NCI-H2107 (cell line): ENCODE data around the gene CLCA1.

Source experiments
- DNase-seq: peaks from one replicate; lab custom pipeline; 2025; lab: John Stamatoyannopoulos, UW

Gene CLCA1

DNA sequence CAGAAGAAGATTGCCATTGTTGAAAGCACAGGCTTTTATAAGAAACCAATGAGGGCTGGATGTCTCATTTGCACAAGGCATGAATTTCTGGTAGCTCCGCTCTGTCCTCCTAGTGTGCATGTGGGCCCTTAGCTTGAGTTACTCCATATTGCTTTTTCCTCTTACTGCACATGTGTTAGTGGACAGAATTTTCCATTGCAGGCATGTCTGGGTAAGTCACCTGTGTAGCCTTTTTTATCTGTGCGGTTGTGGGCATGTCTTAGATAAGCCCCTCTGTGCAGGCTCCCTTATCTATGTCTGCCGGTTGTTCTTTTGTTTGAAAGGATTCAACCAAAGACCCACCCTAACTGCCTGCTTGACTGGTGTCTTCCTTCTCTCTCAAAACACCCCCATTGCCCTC, 7.2 kb upstream of the CLCA1 start:
- DNase-seq = no peak

DNA sequence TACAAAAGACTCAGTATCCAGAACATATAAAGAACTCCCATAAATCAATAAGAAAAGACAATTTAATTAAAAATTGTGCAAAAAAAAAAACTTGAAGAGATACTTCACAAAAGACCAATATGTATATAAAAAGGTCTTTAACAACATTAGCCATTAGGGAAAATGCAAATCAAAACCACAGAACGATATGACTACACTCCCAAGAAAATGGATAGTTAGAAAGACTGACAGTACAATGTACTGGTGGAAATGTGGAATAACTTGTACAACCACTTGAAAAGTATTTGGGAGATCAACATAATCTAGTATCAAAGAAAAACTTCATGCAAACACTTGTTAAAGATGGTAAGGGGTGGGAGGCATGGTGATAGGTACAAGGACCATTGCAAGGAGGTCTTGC, 3.9 kb upstream of the CLCA1 start:
- no peak for DNase-seq

DNA sequence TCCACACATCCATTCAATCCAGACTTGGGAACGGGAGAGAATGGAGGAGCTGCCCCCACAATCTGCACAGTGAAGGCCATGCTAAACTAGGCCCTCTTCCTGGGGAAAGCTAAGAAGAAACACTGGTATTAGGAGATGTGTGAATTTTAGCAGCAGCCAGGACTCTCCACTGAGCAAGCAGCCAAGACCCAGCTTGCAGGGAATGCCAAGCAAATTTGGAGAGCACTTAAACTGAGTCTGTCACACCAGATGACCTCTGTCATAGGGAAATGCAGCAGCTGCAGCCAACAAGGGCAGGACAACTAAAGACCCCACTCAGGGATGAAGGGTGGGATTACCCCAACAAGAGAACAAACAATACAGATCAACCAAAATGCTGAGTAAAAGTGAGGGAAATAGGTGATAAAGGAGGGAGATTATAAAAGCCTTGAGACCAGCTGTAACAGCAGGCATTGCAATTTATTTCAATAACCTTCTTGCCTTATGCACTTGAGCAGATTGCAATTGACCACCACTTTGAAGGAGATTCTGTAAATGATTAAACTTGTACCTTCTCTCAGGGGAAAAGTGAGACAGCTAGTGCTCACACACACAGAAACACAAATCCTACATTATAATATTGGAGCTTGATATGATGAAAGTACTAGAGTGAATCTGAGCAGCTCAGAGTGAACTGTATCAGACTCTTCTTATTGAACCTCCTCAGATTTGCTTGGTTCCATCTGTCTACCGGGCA, 2.5 kb upstream of the CLCA1 start:
- DNase-seq = no peak

DNA sequence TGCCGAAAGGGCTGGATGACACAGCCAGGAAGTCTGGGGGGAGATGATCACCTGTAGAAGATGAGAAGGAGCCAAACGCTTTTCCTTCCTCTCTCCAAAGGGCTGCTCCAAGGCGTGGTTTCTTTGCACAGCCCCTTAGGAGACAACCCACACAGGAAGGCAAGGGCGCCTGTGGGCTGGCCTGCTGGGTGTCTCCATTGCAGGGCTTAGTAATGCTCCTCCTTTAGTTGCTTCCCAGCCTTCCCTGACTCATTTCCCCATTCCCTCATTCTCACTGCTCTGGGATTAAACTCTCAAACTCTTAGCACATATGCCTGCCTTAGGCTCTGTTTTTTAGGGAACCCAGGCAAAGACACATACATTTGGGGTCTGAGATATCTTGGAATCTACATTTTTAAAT, 1.7 kb upstream of the CLCA1 start:
- no peak for DNase-seq

DNA sequence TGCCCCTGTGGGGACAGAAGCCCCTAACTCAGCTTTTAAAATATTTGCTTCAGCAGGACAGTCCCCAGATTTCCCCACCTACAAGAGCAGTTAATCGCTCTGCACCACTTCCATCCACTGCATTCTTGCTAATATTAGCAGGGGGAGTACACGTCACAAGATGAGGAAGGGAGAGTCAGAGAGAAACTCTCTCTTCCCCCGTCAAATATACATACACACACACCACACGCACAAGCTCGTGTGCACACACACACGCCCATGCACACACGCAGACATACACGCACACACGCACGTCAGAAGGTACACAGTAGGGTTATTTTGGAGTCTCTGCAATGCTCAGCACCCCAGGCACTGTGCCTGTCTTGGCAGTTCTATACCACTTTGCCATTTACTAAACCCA, 2.1 kb downstream of the CLCA1 start:
- no peak for DNase-seq

DNA sequence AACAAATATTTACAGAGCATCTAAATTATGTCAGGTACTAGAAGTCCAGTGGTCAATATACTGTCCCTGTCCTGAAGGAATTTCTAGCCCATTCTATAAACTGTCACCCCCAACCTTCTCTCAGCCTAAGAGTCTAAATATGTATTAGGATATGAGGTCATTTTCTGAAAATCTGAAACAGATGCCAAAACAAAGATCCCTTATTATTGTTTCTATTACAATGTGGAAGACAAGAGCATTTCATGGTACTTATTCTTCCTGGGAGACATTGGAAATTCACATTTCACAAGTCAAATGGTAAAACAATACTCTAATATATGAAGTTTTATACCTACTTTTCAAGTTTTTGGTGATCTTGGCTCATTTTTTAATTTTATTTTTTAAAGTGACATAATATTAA, 2.6 kb downstream of the CLCA1 start:
- DNase-seq = no peak

DNA sequence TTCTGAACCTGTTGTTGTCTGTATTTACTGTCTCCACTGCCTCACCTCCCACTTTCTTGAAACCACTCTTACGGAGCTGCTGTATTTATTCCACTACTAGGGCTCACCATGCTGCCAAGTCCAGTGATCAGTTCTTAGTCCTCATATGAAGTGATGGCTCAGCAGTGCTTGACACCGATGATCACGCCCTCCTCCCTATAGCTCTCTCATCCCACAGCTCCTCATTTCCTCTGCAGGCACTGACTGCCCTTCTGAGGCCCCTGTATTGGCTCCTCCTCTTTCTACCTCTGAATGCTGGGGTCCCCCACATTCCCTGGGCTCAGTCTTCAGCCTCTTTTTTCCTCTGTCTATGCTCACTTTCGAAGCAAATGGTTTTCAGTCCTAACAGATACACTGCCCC, 3.4 kb downstream of the CLCA1 start:
- no peak for DNase-seq

DNA sequence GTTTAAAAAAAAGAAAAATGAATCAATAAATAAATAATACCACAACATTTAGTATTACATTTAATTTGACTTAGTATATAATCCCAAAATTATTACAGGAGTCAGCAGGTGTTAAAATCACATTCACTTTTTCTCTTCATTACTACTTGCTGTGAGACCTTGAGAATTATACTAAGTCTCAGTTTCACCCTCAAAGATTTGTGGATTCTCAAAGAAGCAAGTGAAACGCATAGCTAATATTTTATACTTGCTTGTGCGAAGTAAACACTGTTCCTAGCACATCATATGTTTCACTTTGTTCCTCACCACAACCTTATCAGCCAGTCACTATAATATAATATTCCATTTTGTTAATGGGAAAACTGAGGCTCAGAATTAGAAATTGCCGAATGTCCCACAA, 4.0 kb downstream of the CLCA1 start:
- no peak for DNase-seq

DNA sequence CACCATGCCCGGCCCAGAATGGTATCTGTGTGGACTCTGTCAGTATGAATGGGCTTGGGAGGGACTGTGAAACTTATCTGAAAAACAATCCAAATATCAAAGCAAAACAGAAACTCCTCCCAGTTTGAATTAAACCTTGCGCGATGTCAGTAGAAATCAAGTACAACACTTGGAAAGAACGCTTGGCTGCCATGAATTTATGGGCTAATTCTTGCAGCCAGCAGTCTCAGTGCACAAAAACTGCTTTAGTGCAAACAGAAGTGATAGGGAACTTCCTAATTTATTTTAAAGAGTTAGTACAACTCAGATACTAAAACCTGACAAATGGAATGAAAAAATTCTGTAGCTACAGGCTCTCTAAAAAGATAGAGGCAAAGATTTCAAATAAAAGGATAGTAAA, 8.5 kb downstream of the CLCA1 start:
- DNase-seq = no peak

DNA sequence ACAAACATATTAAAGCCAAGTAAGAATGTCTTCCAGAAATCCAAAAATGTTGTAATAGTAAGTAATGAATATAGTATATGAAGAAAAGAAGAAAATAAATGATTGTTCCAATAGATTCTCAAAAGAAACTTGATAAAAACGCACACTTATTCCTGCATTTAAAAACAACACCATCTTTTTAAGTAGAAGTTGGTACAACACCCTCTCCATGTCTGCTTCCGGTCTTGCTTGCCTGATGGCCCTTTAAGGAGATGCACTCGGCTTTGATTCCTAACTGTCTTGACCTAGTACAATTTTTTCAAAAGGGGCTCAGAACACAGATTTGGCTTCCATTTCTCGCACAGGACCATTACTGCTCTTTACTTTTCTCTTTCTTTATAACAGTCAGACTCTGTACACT, 9.0 kb downstream of the CLCA1 start:
- no peak for DNase-seq

DNA sequence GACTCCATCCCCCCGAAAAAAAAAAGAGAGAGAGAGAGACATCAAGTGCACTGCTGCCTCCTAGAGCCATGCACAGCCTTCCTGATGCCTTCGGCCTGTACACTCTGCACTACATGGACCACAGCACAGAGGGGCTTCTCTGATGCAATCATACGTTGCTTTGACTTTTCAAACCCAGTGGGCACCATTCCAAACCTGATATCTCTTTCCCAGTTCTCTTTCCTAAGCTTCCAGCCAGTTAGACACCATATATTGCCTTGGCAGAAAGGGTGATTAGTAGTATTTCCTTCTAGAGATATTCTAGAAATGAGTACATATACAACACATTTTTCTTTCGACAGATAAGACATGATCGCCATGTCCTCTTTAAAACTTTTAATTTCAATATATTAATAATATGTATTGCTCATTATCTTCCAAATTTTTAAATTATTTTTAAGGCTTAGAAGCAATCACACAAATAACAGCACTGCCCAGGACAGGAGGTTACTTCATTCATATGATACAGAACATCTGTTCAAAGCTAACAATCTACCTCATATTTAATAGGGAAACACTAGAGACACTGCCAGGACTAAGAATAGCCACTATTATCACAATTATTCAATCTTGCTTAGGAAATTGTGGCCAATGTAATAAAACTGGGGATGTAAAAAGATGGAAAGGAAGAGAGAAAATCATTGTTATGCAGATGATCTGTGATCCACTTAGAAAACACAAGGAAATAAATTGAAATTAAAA, 9.9 kb downstream of the CLCA1 start:
- DNase-seq = no peak

DNA sequence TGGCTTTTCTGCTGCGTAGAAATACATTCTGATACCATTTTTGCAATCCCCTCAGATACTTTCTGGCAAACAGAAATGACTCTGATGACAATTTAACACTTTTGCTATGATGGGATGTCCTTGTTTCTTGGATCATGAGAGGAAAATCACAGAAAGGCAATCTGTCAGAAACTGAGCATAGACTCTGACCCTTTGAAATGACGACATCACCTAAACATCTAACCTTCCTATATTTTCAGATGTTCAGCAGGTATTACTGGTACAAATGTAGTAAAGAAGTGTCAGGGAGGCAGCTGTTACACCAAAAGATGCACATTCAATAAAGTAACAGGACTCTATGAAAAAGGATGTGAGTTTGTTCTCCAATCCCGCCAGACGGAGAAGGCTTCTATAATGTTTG, 13.2 kb downstream of the CLCA1 start:
- DNase-seq = no peak

DNA sequence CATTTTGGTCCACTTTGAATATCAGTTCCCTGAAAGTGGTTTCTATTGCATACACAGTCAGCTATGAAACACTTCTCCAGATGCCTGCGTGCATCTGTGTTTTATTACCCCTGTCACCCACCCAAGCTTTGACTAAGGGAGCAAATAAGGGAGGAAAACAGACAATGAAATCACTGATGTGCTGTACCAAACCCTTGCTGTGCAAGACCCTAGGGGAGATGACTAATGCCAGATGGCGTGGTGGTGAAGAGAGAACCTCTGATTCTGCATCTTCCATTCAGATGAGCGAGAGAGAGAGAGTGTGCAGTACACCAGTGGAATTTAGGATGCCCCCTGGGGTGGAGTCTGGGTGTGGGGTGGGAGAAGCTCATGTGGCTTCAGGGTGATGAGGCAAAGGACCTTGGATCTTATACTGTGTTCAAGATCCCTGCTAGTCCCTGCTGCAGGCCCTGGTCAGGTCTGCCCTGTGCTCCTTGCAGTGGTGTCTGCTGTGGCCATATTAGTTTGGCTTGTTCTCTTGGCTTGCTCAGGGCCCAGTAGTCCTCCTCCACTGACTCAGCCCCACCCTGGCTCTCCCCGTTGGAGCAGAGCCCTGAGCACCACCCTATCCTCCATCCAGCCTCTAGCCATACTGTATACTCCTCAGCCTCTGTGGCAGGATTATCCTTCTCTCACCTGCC, 18.5 kb downstream of the CLCA1 start:
- no peak for DNase-seq

DNA sequence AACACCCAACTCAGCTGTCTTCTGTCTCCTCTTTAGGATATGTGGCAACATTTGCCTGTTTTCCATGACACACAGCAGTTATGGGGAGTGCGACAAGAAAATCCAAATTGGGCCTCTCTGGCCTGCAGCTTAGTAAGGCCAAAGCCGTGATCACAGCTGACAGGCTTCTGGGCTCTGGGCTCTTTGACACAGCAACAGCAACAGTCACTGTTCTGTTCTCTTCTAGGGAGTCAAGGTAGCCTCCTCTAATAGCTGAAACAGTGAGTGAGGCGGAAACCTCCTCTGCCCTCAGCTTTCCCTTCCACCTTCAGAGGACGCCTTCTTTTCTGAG, 19.0 kb downstream of the CLCA1 start:
- no peak for DNase-seq

DNA sequence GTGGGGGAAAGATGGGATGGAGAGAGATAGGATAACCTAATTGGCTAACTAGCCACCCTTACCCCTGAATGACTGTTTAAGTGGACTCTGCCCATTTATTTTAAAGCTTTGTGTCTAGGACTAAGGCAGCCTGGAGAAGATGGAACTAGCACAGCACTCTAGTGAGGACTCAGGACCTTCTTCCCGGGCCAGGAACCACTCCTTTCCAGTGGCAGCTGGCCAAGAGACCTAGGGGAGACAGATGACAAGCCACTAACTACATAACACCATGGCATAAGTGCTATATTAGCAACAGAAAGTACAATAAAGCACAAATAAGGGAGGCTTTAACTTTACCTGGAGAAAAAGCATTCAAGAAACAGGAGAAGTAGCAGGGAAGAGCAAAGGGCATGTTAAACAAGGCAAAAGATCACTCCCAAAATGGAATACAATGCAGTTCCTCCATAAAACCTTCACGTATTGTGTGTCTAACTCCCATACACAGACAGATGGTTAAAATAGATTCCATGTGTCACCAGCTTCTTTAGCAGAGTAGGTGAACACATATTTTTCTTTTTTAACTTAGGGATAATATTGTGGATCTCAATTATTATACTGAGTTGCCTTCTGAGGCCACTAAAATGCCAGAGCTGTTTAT, 20.6 kb downstream of the CLCA1 start:
- no peak for DNase-seq

DNA sequence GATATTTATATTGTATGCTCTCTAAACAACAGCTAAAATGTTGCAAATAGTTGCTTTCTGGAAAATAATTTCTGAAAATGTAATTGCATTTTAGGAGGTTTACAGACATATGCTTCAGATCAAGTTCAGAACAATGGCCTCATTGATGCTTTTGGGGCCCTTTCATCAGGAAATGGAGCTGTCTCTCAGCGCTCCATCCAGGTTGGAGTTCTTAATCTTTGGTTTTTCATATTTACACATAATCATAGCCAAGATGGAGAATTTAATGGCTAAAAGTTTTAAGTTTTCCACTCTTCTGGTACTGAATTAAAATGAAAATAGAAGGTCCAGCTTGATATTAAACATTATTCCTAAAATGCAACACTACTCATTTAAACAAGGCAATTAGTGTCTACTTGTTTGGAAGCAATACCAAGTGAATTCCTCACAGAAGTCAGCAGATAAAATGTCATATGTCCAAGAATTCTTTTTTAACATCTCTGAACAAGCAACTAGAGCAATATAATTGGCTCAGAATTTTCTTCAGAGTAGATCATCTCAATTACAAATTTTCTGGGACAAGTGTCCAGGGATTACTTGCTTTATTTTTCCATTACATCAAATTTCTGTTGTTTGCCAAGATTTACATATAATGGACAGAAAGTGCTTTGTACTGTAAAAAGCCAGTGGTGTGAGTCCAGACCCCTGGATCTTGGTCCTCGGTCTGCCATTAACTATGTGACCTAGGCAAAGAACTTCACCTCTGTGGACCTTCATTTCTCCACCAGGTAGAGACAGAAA, 22.6 kb downstream of the CLCA1 start:
- no peak for DNase-seq

DNA sequence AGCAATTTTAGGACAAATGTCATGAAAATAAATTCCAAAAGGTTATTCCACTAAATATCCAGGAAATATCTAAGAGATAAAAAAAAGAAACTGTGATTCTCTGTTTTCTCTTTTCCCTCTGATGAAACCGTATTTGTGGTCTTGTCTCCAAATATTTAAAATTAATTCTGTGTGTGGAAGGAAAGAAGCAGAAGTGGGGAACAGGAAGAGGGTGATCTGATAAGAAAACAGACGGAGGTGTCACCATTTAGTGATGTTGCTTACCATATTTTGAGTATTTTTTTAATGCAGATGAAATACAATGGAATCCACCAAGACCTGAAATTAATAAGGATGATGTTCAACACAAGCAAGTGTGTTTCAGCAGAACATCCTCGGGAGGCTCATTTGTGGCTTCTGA, 29.6 kb downstream of the CLCA1 start:
- no peak for DNase-seq

DNA sequence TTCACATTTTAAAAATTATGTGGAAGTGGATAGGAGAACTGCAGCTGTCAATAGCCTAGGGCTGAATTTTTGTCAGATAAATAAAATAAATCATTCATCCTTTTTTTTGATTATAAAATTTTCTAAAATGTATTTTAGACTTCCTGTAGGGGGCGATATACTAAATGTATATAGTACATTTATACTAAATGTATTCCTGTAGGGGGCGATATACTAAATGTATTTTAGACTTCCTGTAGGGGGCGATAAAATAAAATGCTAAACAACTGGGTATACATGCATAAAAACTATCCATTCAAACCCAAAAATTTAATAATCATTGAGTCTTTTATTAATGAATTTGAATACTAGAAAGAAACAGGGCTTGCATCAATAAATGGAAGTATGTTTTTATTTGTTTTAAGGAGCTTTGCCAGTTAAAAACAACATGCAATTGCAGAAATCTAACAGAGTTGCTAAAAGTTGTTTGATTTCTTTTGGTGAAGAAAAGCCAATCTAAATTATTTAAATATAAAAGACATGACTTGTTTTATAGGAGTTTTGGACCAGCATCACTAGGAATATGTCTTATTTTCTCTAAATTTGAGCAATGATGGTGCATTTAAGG, 31.4 kb downstream of the CLCA1 start:
- peak; percentile 42 for DNase-seq

DNA sequence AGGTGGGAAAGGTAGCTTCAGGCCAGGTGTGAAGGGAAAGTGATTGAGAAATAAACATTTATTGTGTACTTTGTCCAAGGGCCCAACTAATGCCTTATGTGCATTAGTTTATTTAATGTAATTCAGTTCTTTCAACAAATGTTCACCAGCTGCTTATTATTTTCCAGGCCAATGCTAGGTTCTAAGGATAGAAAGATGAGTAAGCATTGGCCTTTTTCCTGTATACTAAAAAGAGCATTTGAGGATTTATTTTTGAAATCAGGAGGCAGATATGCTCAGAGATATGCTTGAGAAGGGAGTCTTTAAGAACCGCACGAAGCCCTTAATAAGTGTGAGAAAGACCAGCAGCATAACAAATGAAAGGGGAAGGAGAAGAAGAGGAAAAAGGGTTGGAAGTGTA, 32.0 kb downstream of the CLCA1 start:
- DNase-seq = no peak

DNA sequence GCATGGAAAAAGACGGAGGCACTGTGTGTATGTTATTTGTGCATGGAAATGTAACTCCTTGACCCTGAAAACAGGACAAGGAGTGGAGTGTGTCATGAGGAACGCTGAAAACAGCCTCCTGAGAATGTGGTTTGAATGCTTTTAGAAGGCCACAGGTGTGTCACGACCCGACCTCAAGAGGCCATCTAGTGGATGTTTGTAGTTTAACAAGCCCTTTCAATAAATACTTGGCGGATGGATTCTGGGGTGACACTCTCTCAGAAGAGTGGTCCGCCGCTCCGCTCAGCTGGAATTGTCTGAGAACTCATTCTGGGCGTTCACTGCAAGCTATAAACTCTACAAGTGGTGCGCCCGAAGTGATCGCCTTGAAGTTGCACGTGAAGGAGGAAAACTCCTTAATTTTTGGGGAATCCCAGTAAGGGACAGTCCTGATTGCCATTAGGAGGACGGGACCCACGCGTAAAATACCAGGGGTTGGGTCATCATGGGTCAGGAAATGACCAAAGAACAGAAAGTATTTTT, 33.5 kb downstream of the CLCA1 start:
- peak; percentile 33 for DNase-seq

DNA sequence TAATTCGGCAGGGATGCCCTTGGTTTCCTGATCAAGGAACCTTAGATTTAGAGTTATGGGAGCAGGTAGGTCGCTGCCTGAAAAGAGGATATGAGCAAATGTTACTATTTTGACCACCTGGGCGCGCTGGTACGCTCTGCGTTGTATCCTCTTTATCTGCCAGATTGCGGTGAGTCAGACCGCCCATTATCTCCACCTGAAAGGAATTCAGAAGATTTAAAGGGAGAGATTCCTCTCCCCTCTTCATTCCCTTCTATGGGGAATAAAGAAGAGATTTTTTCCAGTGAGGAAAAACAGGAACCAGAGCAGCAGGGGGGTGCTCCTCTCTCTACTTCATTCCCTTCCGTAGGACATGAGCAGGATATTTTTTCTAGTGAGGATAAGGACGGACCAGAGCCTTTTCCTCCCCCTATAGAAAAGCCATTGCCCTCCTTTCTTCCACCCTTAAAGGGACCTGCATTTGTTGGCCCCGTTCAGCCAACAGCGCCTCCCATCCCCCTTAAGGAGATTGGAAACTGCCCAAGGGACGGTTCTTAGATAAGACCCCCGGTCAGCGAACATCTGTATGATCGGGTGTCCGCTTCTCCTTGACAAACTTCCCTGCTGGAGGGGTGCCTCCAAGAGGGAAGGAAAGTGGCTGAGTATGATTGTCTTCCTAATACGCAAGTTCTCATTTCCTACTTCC, 34.1 kb downstream of the CLCA1 start:
- DNase-seq = peak; percentile 9
